Psoas muscle (tissue), 8 donors: ENCODE results near the gene SST. TPM values are rescaled to one million over a fixed set of nuclear protein-coding genes. Genes with fewer than 3 reads are reported as not detected.

Experiments used
- ATAC-seq, 4 donors: fragments of 200-7000 bp; cut with Tn5 transposase; one replicate each; pipeline ENCODE4 v1.9.1; 2020; ENCODE audit warnings: moderate library complexity in 3 of 4, mild to moderate bottlenecking in 2 of 4
- DNase-seq, 2 donors: peaks; one replicate each; pipeline ENCODE4 v3.0.0-alpha.2; 2020
- H3K27ac ChIP-seq: fragments of 200-600 bp; one replicate; pipeline ENCODE4 v1.8.0; 2022
- H3K27me3 ChIP-seq, 3 donors: fragments of 200-600 bp in 1 of 3; one replicate each; pipeline versions ENCODE4 v1.6.1 to v1.8.0; 2013 to 2022; ENCODE audit warnings: low read length in 2 of 3, mild to moderate bottlenecking in 2 of 3, moderate library complexity in 1 of 3; ENCODE audit not compliant: insufficient read depth in 3 of 3
- H3K36me3 ChIP-seq, 2 donors: fragments of 200-600 bp in 1 of 2; one replicate each; pipeline versions ENCODE4 v1.6.1 to v1.8.0; 2013 to 2022; ENCODE audit warnings: low read depth in 1 of 2, mild to moderate bottlenecking in 1 of 2, moderate library complexity in 1 of 2; ENCODE audit not compliant: insufficient read depth in 1 of 2
- H3K4me1 ChIP-seq: fragments of 200-600 bp; one replicate; pipeline ENCODE4 v1.8.0; 2022
- H3K4me3 ChIP-seq: fragments of 200-600 bp; one replicate; pipeline ENCODE4 v1.8.0; 2022; ENCODE audit warnings: mild to moderate bottlenecking
- H3K9me3 ChIP-seq: fragments of 200-600 bp; one replicate; pipeline ENCODE4 v1.8.0; 2022
- WGBS, 3 donors: extraction: QIAGEN DNeasy Blood & Tissue Kit; methylation state at CpG; one replicate each; pipeline versions ENCODE4 v1.1.6 to v1.1.7; 2013; 5-methylcytosine and 5-hydroxymethylcytosine counted together
- intact Hi-C, 2 donors: fragments of 100-400 bp; cut with DNase I; formaldehyde crosslinking; loops; one replicate each; pipeline versions ENCODE4 v1.11.0 to v1.14.2; 2022
- polyA plus RNA-seq, 3 donors: library from polyadenylated mRNA; stranded (reverse); fragments of 200-250 nt; gene quantifications; one replicate each; pipeline ENCODE4 v1.2.3, GENCODE V29; 2013
- total RNA-seq, 4 donors: library from RNA; stranded (reverse); fragmentation: NEBNext Ultra II Directional in 2 of 4; extraction: Animal tissue kit (Norgen Biotek cat#: 25700) in 2 of 4; gene quantifications; one replicate each; pipeline versions ENCODE4 v1.2.1 to v1.2.4, GENCODE V29; 2021 to 2023
- TF ChIP-seq, protein P1 (sequence below): fragments of 200-600 bp; IDR thresholded peaks from one replicate; pipeline ENCODE4 v1.8.0; 2022; ENCODE audit warnings: antibody characterized with exemption
- donor health status: healthy with polysubstance abuse.
- donor health status: DM: no; HTN: no; CAD: no; lungs with moderate emphysema.
- donor health status: Bipolar disorder and iron deficiency.
- donor health status: healthy.
- donor health status: DM: yes; HTN: yes; CAD: no.
- donor health status: DM: no; HTN: no; CAD: no.
- donor health status: DM: no; HTN: no; CAD: no.
- donor health status: DM: yes; HTN: yes; CAD: no.

SST gene
- total and polyA plus RNA-seq, 7 donors = 0.23 to 0.85 TPM; not detected in 5

DNA sequence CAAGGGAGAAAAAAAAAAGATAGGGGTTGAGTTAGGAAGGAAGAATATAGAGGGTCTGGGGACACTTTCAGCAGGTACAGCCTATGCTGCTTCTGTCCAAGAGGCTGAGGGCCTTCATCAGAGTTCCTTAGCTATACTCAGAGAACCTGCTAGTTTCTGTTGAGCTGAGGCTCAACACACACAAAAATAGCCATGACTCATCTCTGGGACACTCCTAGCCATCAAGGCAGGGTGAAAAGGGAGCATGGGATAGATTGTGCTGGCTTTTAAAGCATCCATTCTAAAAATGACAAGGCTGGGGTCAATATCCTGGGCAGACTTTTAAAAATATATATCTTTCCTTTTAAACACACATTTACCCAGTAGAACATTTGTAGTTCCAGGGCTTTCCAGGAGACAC lies 35.0 kb upstream of the SST start:
- TF ChIP-seq, protein P1, sequence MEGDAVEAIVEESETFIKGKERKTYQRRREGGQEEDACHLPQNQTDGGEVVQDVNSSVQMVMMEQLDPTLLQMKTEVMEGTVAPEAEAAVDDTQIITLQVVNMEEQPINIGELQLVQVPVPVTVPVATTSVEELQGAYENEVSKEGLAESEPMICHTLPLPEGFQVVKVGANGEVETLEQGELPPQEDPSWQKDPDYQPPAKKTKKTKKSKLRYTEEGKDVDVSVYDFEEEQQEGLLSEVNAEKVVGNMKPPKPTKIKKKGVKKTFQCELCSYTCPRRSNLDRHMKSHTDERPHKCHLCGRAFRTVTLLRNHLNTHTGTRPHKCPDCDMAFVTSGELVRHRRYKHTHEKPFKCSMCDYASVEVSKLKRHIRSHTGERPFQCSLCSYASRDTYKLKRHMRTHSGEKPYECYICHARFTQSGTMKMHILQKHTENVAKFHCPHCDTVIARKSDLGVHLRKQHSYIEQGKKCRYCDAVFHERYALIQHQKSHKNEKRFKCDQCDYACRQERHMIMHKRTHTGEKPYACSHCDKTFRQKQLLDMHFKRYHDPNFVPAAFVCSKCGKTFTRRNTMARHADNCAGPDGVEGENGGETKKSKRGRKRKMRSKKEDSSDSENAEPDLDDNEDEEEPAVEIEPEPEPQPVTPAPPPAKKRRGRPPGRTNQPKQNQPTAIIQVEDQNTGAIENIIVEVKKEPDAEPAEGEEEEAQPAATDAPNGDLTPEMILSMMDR = no peak
- Histone ChIP-seq H3K27ac (peak overlapping the region; percentile 64), H3K27me3 (no peaks in the 10 kb centered on the region), H3K4me3 (no peak overlapping the region), H3K4me1 (peaks cover 39% of the 10 kb centered on the region), H3K36me3 (no peaks in the 10 kb centered on the region), H3K9me3 (no peaks in the 10 kb centered on the region)
- DNase-seq = no peak
- peak; percentile 80 to 84 (median 82) for ATAC-seq
- intact Hi-C loops = no loop called here

DNA sequence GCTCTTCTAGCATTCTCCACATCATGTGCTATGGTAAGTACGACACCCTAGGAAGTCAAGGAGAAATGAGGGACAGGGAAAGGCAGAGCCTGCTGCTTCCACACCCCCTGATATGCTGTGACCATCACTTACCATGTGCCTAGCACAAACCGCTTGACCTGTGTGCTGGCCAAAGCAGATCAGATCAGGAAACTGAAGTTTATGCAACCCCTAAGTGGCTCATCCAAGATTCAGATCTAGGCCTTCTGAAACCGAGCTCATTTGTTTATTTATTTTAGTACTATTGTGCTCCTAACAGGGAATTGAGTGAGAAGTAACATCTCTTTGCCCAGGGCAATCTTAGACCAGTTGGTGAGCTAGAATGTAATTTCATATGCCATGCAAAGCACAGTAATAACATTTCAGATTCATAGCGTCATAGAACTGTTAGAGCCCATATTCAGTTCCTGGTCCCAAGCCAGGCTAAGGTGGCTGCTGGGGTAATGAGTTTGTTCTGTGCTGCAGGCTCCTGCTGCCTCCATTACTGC lies 32.4 kb upstream of the SST start, which contains the start of gene RTP2:
TSS of gene RTP2 (minus strand) at position 51 of the 527 bp plus-strand sequence. CDS start 429 bp downstream, outside the sequence.
- peaks cover 41% of the 10 kb centered on the region for H3K4me1 ChIP-seq

DNA sequence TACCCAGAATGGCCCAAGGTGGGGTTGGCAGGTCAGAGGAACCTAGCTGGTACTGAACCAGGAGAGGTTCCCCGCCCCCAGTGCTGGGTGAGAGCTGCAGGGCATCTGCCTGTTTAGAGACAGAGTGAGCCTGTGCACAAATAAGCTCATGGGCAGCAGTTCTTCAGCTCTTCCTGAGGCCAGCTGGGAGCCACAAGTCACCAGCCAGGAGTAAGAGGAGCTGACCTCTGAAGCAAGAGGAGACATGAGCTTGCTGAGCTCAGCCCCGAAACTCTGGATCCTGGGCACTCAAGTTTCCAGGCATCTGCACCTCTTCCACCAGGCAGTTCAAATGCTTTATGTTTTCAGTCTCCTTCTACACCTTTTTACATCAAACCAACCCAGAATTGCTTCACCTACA lies 30.1 kb upstream of the SST start:
- ATAC-seq (peak; percentile 8 to 57 (median 28)), DNase-seq (no peak)
- Histone ChIP-seq H3K4me1 (peaks cover 40% of the 10 kb centered on the region), H3K4me3 (no peak overlapping the region), H3K36me3 (no peaks in the 10 kb centered on the region), H3K9me3 (no peaks in the 10 kb centered on the region), H3K27me3 (no peaks in the 10 kb centered on the region), H3K27ac (peak overlapping the region; percentile 21)
- TF ChIP-seq, protein P1 = no peak
- intact Hi-C loops = no loop called here
- WGBS, 3 donors = 53 to 68% (median 59%) methylated on average over 2 of the region's 2 CpGs

More for the DNA sequence above, 32.4 kb upstream of the SST start, which contains the start of gene RTP2:
- Histone ChIP-seq H3K4me3 (no peak within 1 kb of the TSS), H3K27ac (peak within 1 kb of the TSS; percentile 72), H3K27me3 (no peaks in the 10 kb centered on the region), H3K9me3 (no peaks in the 10 kb centered on the region), H3K36me3 (no peaks in the 10 kb centered on the region)
- WGBS, 3 donors = 21 to 34% (median 30%) methylated on average over 4 of the region's 4 CpGs
- intact Hi-C loops = no loop called here
- TF ChIP-seq, protein P1 = no peak
- peak; percentile 62 to 87 (median 82) for ATAC-seq
- DNase-seq = peak in 1 of 2 donors; percentile 66

DNA sequence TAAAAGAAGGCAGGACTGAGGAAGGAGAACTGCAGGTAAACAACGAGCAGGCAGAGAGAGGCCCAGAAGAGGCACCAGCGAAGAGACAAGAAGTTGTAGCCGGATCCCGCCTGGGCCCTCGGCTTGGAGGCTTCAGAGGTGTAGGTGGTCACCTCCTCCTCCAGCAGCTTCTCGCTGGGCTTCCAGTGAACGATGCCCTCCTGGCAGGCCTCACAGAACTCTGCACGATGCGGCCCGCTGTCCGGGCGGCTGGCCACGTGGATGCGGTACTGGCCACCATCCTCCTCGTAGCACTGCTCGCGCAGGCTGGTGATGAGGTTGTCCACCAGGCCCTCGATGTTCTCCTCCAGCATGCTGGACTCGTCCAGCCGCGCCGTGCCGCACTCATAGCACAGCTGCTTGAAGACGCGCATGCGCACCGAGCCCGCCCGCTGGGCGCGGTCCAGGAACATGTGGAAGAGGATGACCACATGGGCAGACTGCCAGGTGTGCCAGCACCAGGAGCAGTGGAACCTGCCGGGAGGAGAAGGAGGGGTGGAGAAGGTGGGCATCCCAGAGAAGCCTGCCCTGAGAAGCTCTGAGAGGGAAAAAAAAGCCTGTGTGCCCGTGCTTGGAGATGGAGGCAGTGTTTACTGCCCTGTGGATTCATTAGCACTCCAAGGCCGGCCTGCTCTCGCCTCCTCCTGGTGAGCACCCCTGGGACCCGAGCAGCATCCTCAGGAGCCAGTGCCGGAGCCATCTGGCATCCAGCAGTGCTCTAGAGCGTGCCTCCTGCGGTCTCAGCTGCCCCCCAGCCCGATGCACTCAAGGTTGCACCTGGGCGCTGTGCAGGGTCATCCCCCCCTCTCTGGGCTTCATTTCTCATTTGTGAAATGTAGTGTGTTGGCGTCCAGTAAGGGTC lies 28.6 kb upstream of the SST start:
- ATAC-seq (no peak), DNase-seq (no peak)
- Histone ChIP-seq H3K9me3 (no peaks in the 10 kb centered on the region), H3K36me3 (no peaks in the 10 kb centered on the region), H3K27me3 (peaks cover 0 to 3% (median 0%) of the 10 kb centered on the region in 3 donors), H3K4me1 (peaks cover 31% of the 10 kb centered on the region), H3K27ac (no peak overlapping the region), H3K4me3 (no peak overlapping the region)
- 91 to 94% (median 93%) methylated on average over 33 to 38 of the region's 42 CpGs for WGBS, 3 donors
- intact Hi-C loops = no loop called here
- TF ChIP-seq, protein P1 = no peak
